Prostate gland (tissue), 2 donors: ENCODE data around the gene EFS.

ENCODE experiments used
- CTCF ChIP-seq, 4 experiments: fragments of 200-600 bp in 2 of 4; fragments of 450-650 bp in 2 of 4; sonication (generic) in 2 of 4; IDR thresholded peaks; 1 replicate in 3 of 4; 2 replicates in 1 of 4; pipeline ENCODE4 v1.5.1; 2016 to 2019; ENCODE audit warnings: antibody characterized with exemption in 4 of 4, mild to moderate bottlenecking in 2 of 4, moderate library complexity in 2 of 4
- POLR2A ChIP-seq: fragments of 450-650 bp; IDR thresholded peaks from one replicate; pipeline ENCODE4 v1.6.1; 2016; ENCODE audit warnings: antibody characterized with exemption, mild to moderate bottlenecking

GRCh38 chr14:23307146-23307530, 57.8 kb downstream of the EFS start:
- no peak for TF ChIP-seq CTCF (IDR thresholded peaks at IDR 0.05)
- TF ChIP-seq POLR2A: no peak
